NB4 (cell line): ENCODE measurements around the gene HDHD2.
"Not testable (repeated sequence)": the region's sequence is repeated elsewhere in the genome, so short reads cannot be mapped to it uniquely, and the experiment has no call there.

Experiments used
- POLR2A ChIP-seq: IDR thresholded peaks from 2 replicates; pipeline ENCODE4 v1.6.1; 2011; ENCODE audit warnings: mild to moderate bottlenecking; ENCODE audit not compliant: insufficient read length; ENCODE audit errors: extremely low read depth
- TF ChIP-seq, protein P1 (sequence below): IDR thresholded peaks from one replicate; pipeline ENCODE4 v1.5.1; 2012; ENCODE audit warnings: low read depth, low read length

DNA sequence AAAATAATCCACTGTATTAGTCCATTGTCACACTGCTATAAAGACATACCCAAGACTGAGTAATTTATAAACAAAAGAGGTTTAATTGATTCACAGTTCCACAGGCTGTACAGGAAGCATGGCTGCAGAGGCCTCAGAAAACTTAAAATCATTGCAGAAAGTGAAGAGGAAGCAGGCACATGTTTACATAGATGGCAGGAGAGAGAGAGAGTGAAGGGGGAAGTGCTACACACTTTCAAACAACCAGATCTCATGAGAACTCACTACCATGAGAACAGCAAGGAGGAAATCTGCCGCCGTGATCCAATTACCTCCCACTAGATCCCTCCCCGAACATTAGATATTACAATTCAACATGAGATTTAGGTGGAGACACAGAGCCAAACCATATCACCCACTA, 45.7 kb upstream of the HDHD2 start:
- TF ChIP-seq, protein P1, sequence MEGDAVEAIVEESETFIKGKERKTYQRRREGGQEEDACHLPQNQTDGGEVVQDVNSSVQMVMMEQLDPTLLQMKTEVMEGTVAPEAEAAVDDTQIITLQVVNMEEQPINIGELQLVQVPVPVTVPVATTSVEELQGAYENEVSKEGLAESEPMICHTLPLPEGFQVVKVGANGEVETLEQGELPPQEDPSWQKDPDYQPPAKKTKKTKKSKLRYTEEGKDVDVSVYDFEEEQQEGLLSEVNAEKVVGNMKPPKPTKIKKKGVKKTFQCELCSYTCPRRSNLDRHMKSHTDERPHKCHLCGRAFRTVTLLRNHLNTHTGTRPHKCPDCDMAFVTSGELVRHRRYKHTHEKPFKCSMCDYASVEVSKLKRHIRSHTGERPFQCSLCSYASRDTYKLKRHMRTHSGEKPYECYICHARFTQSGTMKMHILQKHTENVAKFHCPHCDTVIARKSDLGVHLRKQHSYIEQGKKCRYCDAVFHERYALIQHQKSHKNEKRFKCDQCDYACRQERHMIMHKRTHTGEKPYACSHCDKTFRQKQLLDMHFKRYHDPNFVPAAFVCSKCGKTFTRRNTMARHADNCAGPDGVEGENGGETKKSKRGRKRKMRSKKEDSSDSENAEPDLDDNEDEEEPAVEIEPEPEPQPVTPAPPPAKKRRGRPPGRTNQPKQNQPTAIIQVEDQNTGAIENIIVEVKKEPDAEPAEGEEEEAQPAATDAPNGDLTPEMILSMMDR, result not testable (repeated sequence)
- not testable (repeated sequence) for TF ChIP-seq POLR2A
